ENCODE results near the gene KRTAP3-1.
"Not testable (repeated sequence)": the region's sequence is repeated elsewhere in the genome, so short reads cannot be mapped to it uniquely, and the experiment has no call there.

The KRTAP3-1 gene

GRCh38 chr17:41008811-41009210 lies at the start of gene KRTAP3-1:
KRTAP3-1 (minus strand) TSS chr17:41009128; CDS start chr17:41009074, 54 bp downstream.
- DNase-seq, result no peak

- DNase-seq, result no peak
These were observed 48.6 kb upstream of the KRTAP3-1 start for GRCh38 chr17:41057547-41057946.

GRCh38 chr17:41055130-41055529 lies 46.2 kb upstream of the KRTAP3-1 start, which contains the start of gene KRTAP2-2:
KRTAP2-2 (minus strand) TSS chr17:41055230; CDS start chr17:41055211, 19 bp downstream.
- DNase-seq, result not testable (repeated sequence)

- DNase-seq, result not testable (repeated sequence)
These were observed 45.6 kb upstream of the KRTAP3-1 start for GRCh38 chr17:41054556-41054955.

GRCh38 chr17:41054025-41054424 lies 45.1 kb upstream of the KRTAP3-1 start:
- DNase-seq, result no peak

- DNase-seq, result no peak
These were observed 43.6 kb upstream of the KRTAP3-1 start for GRCh38 chr17:41052566-41052965.

- no peak for DNase-seq
These were observed 40.2 kb upstream of the KRTAP3-1 start for GRCh38 chr17:41049110-41049509.

GRCh38 chr17:41048441-41048840 lies 39.5 kb upstream of the KRTAP3-1 start:
- no peak for DNase-seq

- not testable (repeated sequence) for DNase-seq
These were observed 38.0 kb upstream of the KRTAP3-1 start, which contains the start of gene KRTAP2-1 for GRCh38 chr17:41046735-41047465. KRTAP2-1 (minus strand) TSS chr17:41047316; CDS start chr17:41047267, 49 bp downstream.

- DNase-seq, result no peak
These were observed 34.0 kb upstream of the KRTAP3-1 start for GRCh38 chr17:41042953-41043352.

- not testable (repeated sequence) for DNase-seq
These were observed 32.0 kb upstream of the KRTAP3-1 start, which contains the start of gene KRTAP1-1 for GRCh38 chr17:41040783-41041571. KRTAP1-1 (minus strand) TSS chr17:41041450; CDS start chr17:41041397, 53 bp downstream.

- no peak for DNase-seq
These were observed 29.0 kb upstream of the KRTAP3-1 start for GRCh38 chr17:41037853-41038350.

GRCh38 chr17:41034346-41034935 lies 25.5 kb upstream of the KRTAP3-1 start, which contains the start of gene KRTAP1-3:
KRTAP1-3 (minus strand) TSS chr17:41034874; CDS start chr17:41034821, 53 bp downstream.
- not testable (repeated sequence) for DNase-seq

GRCh38 chr17:41029633-41030245 lies 20.8 kb upstream of the KRTAP3-1 start, which contains the start of gene KRTAP1-4:
KRTAP1-4 (minus strand) TSS chr17:41030195; CDS start chr17:41030078, 117 bp downstream.
- no peak for DNase-seq

- DNase-seq, result no peak
These were observed 18.0 kb upstream of the KRTAP3-1 start, which contains the start of gene KRTAP1-5 for GRCh38 chr17:41026715-41027471. KRTAP1-5 (minus strand) TSS chr17:41027208; CDS start chr17:41027155, 53 bp downstream.

- DNase-seq, result no peak
These were observed 15.8 kb upstream of the KRTAP3-1 start for GRCh38 chr17:41024697-41025096.

GRCh38 chr17:41020336-41020735 lies 11.4 kb upstream of the KRTAP3-1 start:
- no peak for DNase-seq

- DNase-seq, result no peak
These were observed 10.5 kb upstream of the KRTAP3-1 start for GRCh38 chr17:41019415-41019814.

- DNase-seq, result no peak
These were observed 9.6 kb upstream of the KRTAP3-1 start for GRCh38 chr17:41018541-41018940.

GRCh38 chr17:41016578-41017215 lies 7.8 kb upstream of the KRTAP3-1 start:
- no peak for DNase-seq

GRCh38 chr17:41015454-41015853 lies 6.5 kb upstream of the KRTAP3-1 start:
- DNase-seq, result no peak
